Measurements from ENCODE around the gene HECW1.
"Not testable (repeated sequence)": the region's sequence is repeated elsewhere in the genome, so short reads cannot be mapped to it uniquely, and the experiment has no call there.

Gene HECW1

GRCh38 chr7:43112459-43112940 is at the start of gene HECW1:
HECW1 (plus strand) TSS chr7:43112647; CDS start chr7:43243906, 131,259 bp downstream.
- no peak for DNase-seq (ENCODE audit: low read depth)

- DNase-seq (ENCODE audit: low read depth) = no peak
These were observed 40.8 kb upstream of the HECW1 start for GRCh38 chr7:43071604-43072003.

DNA sequence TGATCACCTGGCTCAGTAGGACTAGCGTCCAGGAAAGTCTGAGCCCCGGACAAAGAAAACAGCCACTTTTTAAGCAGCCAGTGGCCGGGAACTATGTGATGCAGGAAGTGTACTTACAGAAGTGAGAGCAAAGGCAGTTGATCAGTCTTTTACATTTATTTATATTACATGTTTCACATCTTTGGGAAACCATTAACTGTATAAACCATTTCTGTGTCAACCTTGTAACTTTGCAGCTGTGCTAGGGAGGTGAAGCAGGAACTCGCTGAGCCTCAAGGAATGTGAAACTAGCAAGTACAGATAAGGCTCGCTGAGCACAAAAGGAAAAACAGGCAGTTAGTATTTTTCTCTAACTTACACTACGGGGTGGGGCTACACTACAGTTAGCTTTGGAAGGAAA is 39.9 kb upstream of the HECW1 start:
- DNase-seq (ENCODE audit: low read depth) = no peak

GRCh38 chr7:43073811-43074210 is 38.6 kb upstream of the HECW1 start:
- not testable (repeated sequence) for DNase-seq (ENCODE audit: low read depth)

- no peak for DNase-seq (ENCODE audit: low read depth)
These were observed 36.2 kb upstream of the HECW1 start for GRCh38 chr7:43076189-43076605.

GRCh38 chr7:43076606-43077005 is 35.8 kb upstream of the HECW1 start:
- no peak for DNase-seq (ENCODE audit: low read depth)

DNA sequence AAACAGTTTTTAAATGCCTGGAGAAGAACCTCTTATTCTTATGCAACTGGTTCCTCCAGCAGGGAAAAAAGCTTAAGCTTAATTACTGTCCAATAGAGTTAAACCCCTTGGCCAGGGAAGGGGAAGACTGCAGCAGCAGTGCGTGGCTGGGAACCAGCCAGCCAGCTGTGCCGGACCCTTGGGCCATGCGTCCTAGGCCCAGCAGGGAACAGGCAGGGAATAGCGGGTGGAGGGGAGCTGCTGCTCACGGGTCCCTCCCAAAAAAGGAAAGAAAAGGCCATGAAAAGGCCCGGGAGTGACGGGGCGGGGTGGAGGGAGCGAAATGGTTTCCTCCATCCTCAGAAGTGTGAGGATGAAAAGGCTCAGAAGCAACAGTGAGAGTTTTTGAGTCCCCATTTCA is 35.2 kb upstream of the HECW1 start:
- DNase-seq (ENCODE audit: low read depth) = no peak

DNA sequence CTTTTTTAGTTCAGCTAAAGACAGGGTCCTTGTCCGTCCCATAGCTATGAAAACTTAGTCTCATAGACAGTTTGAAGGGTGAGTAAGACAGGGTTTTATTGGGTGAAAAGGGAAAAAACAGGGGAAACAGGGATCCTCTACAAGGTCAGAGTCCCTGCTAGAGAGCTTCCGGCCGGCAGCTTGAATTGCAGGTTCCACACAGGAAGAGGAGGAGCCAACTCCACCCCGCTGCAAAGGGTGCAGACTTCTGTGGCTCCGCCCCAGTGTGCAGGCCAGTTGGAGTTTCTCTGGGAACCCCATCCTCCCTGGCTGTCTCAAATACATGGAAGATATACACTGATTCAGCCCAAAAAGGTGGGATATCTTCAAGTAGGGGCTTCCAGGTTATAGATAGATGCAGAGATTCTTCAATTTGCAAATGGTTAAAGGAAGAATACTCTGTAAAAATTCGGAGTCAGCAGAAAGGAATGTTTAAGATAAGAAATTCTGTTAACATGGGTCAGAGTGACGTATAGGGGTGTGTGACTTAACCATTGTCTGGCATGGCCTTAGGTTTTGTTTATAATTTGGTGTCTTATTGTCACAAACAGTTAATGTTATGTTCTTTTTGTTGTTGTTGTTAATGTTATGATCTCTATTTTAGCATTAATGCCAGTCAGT is 34.6 kb upstream of the HECW1 start:
- no peak for DNase-seq (ENCODE audit: low read depth)

GRCh38 chr7:43078794-43079193 is 33.7 kb upstream of the HECW1 start:
- DNase-seq (ENCODE audit: low read depth) = no peak

DNA sequence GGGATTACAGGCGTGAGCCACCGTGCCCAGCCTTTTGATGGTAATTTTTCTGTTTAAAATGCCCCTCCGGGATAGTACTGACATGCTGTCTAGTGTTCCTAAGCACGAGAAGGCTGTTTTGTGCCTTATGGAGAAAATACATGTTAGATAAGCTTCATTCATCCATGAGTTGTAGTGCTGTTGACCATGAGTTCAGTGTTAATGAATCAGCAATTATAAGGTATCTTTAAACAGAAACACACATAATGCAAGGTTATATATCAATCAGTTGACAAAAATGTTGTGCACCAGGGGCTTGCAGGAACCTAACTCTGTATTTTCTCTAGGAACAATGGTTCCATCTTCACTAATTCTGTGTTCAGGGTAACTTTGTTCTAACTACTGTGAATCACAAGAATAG is 30.8 kb upstream of the HECW1 start:
- DNase-seq (ENCODE audit: low read depth) = no peak

GRCh38 chr7:43083106-43083505 is 29.3 kb upstream of the HECW1 start:
- no peak for DNase-seq (ENCODE audit: low read depth)

- no peak for DNase-seq (ENCODE audit: low read depth)
These were observed 27.4 kb upstream of the HECW1 start for GRCh38 chr7:43085017-43085416.

GRCh38 chr7:43085992-43086391 is 26.5 kb upstream of the HECW1 start:
- no peak for DNase-seq (ENCODE audit: low read depth)

DNA sequence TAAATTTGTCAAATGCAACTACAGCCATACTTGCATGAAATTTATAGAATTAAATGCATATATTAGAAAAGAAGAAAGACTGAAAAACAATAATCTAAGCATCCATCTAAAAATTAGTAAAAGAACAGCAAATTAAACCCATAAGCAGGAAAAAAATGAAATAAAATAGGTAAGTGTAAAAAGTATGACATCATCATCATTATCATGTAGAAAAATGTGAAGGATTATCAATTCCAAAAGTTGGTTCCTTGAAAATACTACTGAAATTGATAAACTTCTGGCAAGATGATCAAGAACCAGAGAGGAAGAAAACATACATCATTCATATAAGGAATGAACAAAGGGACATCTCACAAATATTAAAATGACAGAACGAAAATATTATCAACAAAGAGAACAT is 19.6 kb upstream of the HECW1 start:
- no peak for DNase-seq (ENCODE audit: low read depth)

DNA sequence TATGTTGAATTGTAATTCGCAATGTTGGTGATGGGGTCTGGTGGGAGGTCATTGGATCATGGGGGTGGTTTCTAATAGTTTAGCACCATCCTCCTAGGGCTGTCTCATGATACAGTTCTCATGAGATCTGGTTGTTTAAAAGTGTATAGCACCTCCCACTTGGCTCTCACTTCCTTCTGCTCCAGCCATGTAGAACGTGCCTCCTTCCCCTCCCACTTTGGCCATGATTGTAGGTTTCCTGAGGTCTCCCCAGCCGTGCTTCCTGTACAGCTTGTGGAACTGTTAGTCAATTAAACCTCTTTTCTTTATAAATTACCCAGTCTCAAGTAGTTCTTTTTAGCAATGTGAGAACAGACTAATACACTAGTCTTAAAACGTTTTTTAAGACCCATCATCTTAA is 15.6 kb upstream of the HECW1 start:
- no peak for DNase-seq (ENCODE audit: low read depth)

DNA sequence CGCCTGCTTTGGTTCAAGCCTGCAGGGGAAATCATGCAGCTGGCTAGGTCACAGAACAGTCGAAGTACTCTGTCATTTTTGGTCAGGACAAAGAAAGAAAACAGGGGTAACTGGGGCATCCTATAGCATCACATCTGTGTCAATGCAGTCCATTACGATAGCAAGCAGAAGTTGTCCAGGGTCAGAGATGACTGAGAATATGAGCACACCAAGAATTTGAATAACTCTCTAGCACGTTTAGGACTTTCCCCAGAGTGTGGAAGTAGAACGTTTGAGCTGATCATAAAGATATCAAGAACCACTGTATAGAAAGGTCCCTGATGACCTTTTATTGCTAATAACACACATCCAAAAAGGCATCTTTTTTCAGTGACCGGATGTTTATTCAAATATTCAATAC is 12.7 kb upstream of the HECW1 start:
- no peak for DNase-seq (ENCODE audit: low read depth)

DNA sequence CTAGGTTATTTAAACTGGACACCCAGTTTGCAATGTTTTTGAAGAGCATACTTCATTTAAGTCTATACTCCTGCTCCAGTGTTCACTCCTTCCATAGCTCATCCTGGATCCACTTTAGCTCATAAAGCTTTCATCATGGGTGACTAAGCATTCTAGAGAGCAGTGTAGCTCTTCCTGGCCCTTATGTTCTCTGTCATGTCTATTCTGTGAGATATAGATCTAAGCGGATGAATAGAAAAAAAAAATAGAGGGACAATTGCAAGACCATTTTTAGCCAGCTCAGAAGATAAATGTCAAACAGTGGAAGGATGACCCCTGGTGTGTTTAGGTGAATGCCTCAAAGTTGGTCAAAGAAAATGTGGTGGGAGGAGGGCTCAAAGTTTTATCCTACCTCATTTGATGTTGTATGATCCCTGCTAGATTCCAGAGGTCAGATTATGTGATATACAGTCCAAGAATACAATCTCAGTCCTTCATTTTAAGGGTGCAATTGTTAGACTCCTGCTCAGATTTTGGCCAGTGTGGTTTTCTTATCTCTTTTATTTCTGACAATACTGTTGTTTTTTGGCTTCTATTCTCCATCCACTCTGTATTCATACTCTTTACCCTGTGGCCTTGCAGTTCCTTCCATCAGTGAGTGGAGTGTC is 7.5 kb upstream of the HECW1 start:
- no peak for DNase-seq (ENCODE audit: low read depth)

DNA sequence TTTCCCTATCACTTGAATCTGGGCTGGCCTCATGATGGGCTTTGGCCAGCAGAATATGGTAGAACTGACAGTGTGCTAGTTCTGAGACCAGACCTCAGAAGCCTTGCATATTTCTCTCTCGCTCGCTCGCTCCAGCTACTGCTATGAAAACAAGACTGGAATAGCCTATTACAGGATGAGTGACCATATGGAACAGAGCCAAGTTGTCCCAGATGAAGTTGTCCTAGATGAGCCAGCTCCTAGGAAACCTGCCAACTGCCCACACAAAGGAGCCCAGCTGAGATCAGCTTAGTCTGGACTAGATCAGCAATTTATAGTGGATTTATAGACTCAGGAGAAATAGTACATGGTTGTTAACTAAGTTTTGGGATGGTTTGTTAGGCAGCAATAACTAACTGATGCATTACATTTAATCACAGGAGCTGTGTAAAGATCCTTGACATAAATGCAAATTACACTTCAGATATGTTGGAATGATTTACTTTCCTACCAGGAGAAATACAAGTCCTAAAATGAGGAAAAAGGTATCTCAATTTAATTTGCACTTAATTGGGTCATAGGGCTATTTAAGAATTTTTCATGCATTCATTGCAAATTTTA is 6.8 kb upstream of the HECW1 start:
- DNase-seq (ENCODE audit: low read depth) = no peak

DNA sequence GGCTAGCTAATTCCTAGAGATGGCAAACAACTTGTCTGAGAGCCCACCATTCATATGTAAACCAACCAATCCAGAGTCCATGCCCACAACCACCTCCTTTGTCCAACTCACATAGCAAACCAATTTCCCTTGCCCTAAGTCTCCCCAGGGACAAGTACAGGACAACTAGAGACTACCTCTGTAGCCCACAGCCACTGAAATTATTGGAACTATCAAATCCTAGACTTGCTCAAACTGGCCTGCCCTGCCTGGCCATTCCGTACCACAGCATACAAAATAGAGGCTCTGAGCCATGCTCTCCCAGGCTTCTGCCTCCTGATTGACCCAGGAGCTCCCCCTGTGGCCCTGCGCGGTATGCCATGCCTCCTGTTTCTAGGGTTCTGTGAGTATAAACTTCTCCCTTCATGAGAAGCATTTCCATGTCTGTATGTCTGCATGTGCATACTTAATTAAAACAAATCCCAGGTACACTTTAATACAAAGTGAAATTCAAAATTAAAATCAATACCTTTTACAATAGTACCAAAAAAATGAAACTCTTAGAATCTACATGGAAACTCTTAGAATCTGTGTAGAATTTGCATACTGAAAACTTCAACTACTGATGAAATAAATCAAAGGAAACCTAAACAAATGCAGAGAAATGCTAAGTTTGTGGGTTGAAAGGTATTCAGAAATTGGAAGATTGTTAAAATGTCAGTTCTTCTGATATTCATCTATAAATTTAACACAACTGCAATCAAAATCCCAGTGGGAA is 4.0 kb upstream of the HECW1 start:
- peak; percentile 40 for DNase-seq (ENCODE audit: low read depth)

GRCh38 chr7:43110791-43111535 is 1.5 kb upstream of the HECW1 start:
- no peak for DNase-seq (ENCODE audit: low read depth)

DNA sequence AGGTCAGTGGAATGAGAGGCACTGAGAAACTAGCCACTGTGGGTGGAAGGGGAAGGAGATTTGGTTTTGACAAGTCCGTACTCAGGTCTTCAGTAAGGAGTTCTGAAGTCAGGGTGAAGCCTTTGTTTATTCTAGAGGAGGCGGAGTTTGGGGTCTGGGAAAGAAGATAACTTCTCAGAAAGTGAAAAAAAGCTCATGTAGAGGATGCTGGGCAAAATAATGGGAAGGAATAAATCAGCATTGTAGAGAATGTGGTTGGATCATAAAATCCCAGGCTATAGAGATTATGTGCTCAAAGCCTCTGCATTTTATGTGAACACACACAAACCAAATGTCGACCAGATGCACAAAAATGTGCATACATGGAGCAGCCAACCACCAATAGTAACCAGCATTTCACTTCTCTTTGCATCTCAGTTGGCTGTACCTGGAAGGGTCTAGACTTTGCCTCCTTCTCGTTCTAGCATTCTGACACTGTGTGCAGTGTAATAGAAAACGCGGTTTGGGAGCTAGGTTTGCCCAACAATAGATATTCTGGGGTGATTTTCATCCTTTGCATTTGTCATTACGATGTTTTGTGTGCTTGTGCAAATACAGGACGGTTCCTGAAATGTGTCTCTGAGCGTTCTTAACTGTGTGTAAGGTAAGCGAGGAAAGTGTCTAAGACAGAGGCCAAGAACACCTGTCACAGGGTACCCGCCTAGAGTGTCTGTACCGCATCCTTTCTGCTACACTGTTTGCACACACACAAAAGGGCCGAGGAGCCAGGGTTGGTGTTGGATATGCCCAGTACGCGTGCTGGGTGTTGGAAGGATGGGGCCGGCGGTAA is 603 bp upstream of the HECW1 start:
- DNase-seq (ENCODE audit: low read depth) = no peak
